Gastrocnemius medialis (tissue), 4 donors: ENCODE measurements around the gene VWDE. TPM values are rescaled to one million over a fixed set of nuclear protein-coding genes. Genes with fewer than 3 reads are reported as not detected.

Experiments
- ATAC-seq, 2 donors: fragments of 150-250 bp; one replicate each; pipeline ENCODE4 v1.9.1; 2016
- DNase-seq, 2 donors: peaks; one replicate each; pipeline ENCODE4 v3.0.0-alpha.2; 2019
- H3K27ac ChIP-seq, 4 donors: fragments of 200-600 bp; sonication (generic); 1 replicate in 1 of 4; 2 replicates in 3 of 4; pipeline ENCODE4 v1.5.1; 2016 to 2018; ENCODE audit warnings: mild to moderate bottlenecking in 2 of 4, moderate library complexity in 1 of 4
- H3K27me3 ChIP-seq, 3 donors: fragments of 200-600 bp; sonication (generic) in 2 of 3; 1 replicate in 1 of 3; 2 replicates in 2 of 3; pipeline versions ENCODE4 v1.5.1 to v1.6.0; 2016 to 2019; ENCODE audit warnings: mild to moderate bottlenecking in 1 of 3, moderate library complexity in 1 of 3
- H3K36me3 ChIP-seq, 2 donors: fragments of 200-600 bp; sonication (generic) in 1 of 2; one replicate each; pipeline ENCODE4 v1.5.1; 2017 to 2018
- H3K4me1 ChIP-seq, 2 donors: fragments of 200-600 bp; sonication (generic) in 1 of 2; one replicate each; pipeline ENCODE4 v1.5.1; 2016 to 2017; ENCODE audit warnings: mild to moderate bottlenecking in 2 of 2
- H3K4me3 ChIP-seq, 4 donors: fragments of 200-600 bp; sonication (generic) in 3 of 4; 1 replicate in 1 of 4; 2 replicates in 3 of 4; pipeline ENCODE4 v1.5.1; 2016 to 2019; ENCODE audit warnings: mild to moderate bottlenecking in 2 of 4
- H3K9me3 ChIP-seq, 3 donors: fragments of 200-600 bp; sonication (generic) in 2 of 3; 1 replicate in 1 of 3; 2 replicates in 2 of 3; pipeline ENCODE4 v1.5.1; 2016 to 2019
- CTCF ChIP-seq, 5 experiments: fragments of 450-650 bp in 3 of 5; fragments of 200-600 bp in 2 of 5; sonication (generic) in 2 of 5; IDR thresholded peaks in 4 of 5; conservative IDR thresholded peaks in 1 of 5; 1 replicate in 4 of 5; 2 replicates in 1 of 5; pipeline ENCODE4 v1.5.1; 2016 to 2019; ENCODE audit warnings: antibody characterized with exemption in 5 of 5, mild to moderate bottlenecking in 3 of 5, moderate library complexity in 3 of 5
- POLR2A ChIP-seq, 2 donors: fragments of 450-650 bp; IDR thresholded peaks; one replicate each; pipeline ENCODE4 v1.6.1; 2017; ENCODE audit warnings: antibody characterized with exemption in 2 of 2, mild to moderate bottlenecking in 2 of 2, moderate library complexity in 2 of 2
- in situ Hi-C, 4 donors: fragments of 200-750 bp; cut with MboI; loops; one replicate each; pipeline versions ENCODE4 v1.15.0 to v1.8.0; 2017; ENCODE audit warnings: low sequenced_read_pairs in 4 of 4
- intact Hi-C: fragments of 100-400 bp; cut with DNase I; formaldehyde crosslinking; loops from one replicate; pipeline ENCODE4 v1.15.1; 2023; ENCODE audit warnings: low total_unique reads
- total RNA-seq, 4 donors: library from RNA; depleted of rRNA; stranded (reverse); fragments of >200 nt; gene quantifications; one replicate each; pipeline versions ENCODE4 v1.1.0 to v1.2.3, GENCODE V29; 2016

The VWDE gene
- total RNA-seq, 4 donors from 2014 or later, result not detected

GRCh38 chr7:12351843-12352242 is 51.8 kb downstream of the VWDE start:
- ATAC-seq (no peak), DNase-seq (no peak)
- Histone ChIP-seq H3K4me1 (no peaks in the 10 kb centered on the region), H3K36me3 (no peaks in the 10 kb centered on the region), H3K9me3 (no peaks in the 10 kb centered on the region), H3K4me3 (no peak overlapping the region), H3K27me3 (no peaks in the 10 kb centered on the region), H3K27ac (no peak overlapping the region)
- TF ChIP-seq POLR2A (IDR thresholded peaks at IDR 0.05) (no peak), CTCF (IDR thresholded peaks at IDR 0.05 in 4 of 5, conservative IDR thresholded peaks at IDR 0.05 in 1 of 5) (no peak)
- intact Hi-C loops (no loop called here), in situ Hi-C loops (no loop called here)

GRCh38 chr7:12350971-12351370 is 52.7 kb downstream of the VWDE start:
- in situ Hi-C loops, result no loop called here
- ATAC-seq, result no peak

GRCh38 chr7:12337095-12337494 is 66.6 kb downstream of the VWDE start:
- Histone ChIP-seq H3K36me3 (no peaks in the 10 kb centered on the region), H3K4me1 (no peaks in the 10 kb centered on the region), H3K4me3 (no peak overlapping the region), H3K9me3 (no peaks in the 10 kb centered on the region), H3K27ac (no peak overlapping the region), H3K27me3 (no peaks in the 10 kb centered on the region)
- TF ChIP-seq POLR2A (IDR thresholded peaks at IDR 0.05) (no peak), CTCF (IDR thresholded peaks at IDR 0.05 in 4 of 5, conservative IDR thresholded peaks at IDR 0.05 in 1 of 5) (no peak)
- no peak for DNase-seq
- no peak for ATAC-seq
- intact Hi-C loops (no loop called here), in situ Hi-C loops (no loop called here)

More at GRCh38 chr7:12350971-12351370, 52.7 kb downstream of the VWDE start:
- TF ChIP-seq CTCF (IDR thresholded peaks at IDR 0.05 in 4 of 5, conservative IDR thresholded peaks at IDR 0.05 in 1 of 5) (no peak), POLR2A (IDR thresholded peaks at IDR 0.05) (no peak)
- intact Hi-C loops, result no loop called here
- no peaks in the 10 kb centered on the region for H3K9me3 ChIP-seq
- H3K36me3 ChIP-seq, result no peaks in the 10 kb centered on the region
- no peaks in the 10 kb centered on the region for H3K27me3 ChIP-seq
- no peak for DNase-seq
- H3K4me3 ChIP-seq, result no peak overlapping the region
- no peaks in the 10 kb centered on the region for H3K4me1 ChIP-seq
- no peak overlapping the region for H3K27ac ChIP-seq

- intact Hi-C loops (no loop called here), in situ Hi-C loops (loop anchor here in 2 of 4 donors (10.0 kb wide), 2 partner anchors 264 to 904 kb away; no protein-coding TSS in a partner anchor)
- Histone ChIP-seq H3K36me3 (no peaks in the 10 kb centered on the region), H3K27me3 (no peaks in the 10 kb centered on the region), H3K9me3 (no peaks in the 10 kb centered on the region), H3K4me1 (no peaks in the 10 kb centered on the region), H3K27ac (no peak overlapping the region), H3K4me3 (no peak overlapping the region)
- TF ChIP-seq POLR2A (IDR thresholded peaks at IDR 0.05) (no peak), CTCF (IDR thresholded peaks at IDR 0.05 in 4 of 5, conservative IDR thresholded peaks at IDR 0.05 in 1 of 5) (no peak)
- DNase-seq (no peak), ATAC-seq (no peak)
Observed at GRCh38 chr7:12328888-12329770, 74.5 kb downstream of the VWDE start.
